ENCODE results near the gene SENP2. TPM values are rescaled to one million over a fixed set of nuclear protein-coding genes. Genes with fewer than 3 reads are reported as not detected.

SENP2 gene
- total RNA-seq, 1 experiment from 2014 or later, result 52.4 TPM

DNA sequence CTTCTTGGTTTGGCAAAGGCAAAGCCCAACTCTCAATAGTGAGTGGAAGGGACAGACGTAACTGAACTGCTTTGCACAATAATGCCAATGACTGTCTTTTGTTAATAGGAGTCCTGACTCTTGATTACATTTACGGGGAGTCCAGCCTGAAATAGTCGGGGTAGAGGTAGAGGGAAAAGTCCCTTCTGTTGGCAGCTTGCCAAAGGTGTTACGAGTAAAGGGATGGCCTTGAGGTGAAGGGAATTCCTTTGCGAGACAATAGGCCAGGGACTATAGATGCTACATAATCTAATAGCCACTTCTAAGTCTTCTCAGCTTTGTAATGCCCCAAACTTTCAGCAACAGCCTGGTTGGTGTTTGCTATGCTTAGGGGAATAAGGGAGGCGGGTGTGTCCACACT, 2.2 kb upstream of the SENP2 start:
- TF ChIP-seq, protein P1, sequence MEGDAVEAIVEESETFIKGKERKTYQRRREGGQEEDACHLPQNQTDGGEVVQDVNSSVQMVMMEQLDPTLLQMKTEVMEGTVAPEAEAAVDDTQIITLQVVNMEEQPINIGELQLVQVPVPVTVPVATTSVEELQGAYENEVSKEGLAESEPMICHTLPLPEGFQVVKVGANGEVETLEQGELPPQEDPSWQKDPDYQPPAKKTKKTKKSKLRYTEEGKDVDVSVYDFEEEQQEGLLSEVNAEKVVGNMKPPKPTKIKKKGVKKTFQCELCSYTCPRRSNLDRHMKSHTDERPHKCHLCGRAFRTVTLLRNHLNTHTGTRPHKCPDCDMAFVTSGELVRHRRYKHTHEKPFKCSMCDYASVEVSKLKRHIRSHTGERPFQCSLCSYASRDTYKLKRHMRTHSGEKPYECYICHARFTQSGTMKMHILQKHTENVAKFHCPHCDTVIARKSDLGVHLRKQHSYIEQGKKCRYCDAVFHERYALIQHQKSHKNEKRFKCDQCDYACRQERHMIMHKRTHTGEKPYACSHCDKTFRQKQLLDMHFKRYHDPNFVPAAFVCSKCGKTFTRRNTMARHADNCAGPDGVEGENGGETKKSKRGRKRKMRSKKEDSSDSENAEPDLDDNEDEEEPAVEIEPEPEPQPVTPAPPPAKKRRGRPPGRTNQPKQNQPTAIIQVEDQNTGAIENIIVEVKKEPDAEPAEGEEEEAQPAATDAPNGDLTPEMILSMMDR (IDR thresholded peaks at IDR 0.05; ENCODE audit: insufficient read depth in 1 of 2, low read depth in 1 of 2, low read length in 1 of 2, severe bottlenecking in 1 of 2, unreplicated experiment in 1 of 2), result no peak
- Histone ChIP-seq H3K4me1 (no peaks in the 10 kb centered on the region; the same call in 1 of the 2 replicates), H3K4me3 (ENCODE audit: low read depth, low read length) (no peak overlapping the region), H3K9me3 (no peaks in the 10 kb centered on the region), H3K27me3 (replicated peaks; ENCODE audit: control insufficient read depth, insufficient read depth, low read length) (no peaks in the 10 kb centered on the region), H3K36me3 (ENCODE audit: control insufficient read depth, insufficient read depth, low read length) (no peaks in the 10 kb centered on the region)
- H3K27ac Mint-ChIP-seq (ENCODE audit: unreplicated experiment), result no peak overlapping the region
- H3K4me3 Mint-ChIP-seq (ENCODE audit: unreplicated experiment), result no peak overlapping the region
- H3K9me3 Mint-ChIP-seq (ENCODE audit: unreplicated experiment), result no peaks in the 10 kb centered on the region
- BruUV-seq (replicated peaks), result no TSS peak
- H3K36me3 Mint-ChIP-seq (ENCODE audit: insufficient read depth, unreplicated experiment), result peaks cover 15% of the 10 kb centered on the region
- ChIA-PET CTCF (interaction anchor here (1.2 kb wide), 1 partner anchor 24 kb away, joined by 3 read pairs; no protein-coding TSS in a partner anchor), POLR2A (no interaction called here)
- no peaks in the 10 kb centered on the region for H3K4me1 Mint-ChIP-seq (ENCODE audit: low read depth, unreplicated experiment)
- no peaks in the 10 kb centered on the region for H3K27me3 Mint-ChIP-seq (ENCODE audit: insufficient read depth, unreplicated experiment)
- intact Hi-C loops (cut with micrococcal nuclease; ENCODE audit: unreplicated experiment), result no loop called here
- DNase-seq, result no peak

DNA sequence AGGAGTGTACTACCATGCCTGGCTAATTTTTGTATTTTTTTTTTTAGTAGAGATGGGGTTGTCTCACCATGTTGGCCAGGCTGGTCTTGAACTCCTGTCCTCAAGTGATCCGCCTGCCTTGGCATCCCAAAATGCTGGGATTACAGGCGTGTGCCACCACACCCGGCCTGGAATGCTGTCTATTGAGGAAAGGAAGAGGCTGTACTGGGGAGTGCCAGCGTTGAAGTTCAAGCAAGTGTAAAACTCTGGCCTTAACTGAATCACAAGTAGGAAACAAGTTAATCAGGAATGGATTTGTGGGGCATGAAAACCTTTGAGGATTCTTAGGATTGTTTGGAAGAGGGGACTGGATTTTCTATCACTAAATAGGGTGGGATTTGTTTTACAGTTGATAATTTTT, 1.4 kb upstream of the SENP2 start:
- ChIA-PET POLR2A (interaction anchor here (0.7 kb wide), 1 partner anchor 85 kb away, joined by 3 read pairs; no protein-coding TSS in a partner anchor), CTCF (no interaction called here)
- no TSS peak for BruUV-seq (replicated peaks)
- H3K4me3 Mint-ChIP-seq (ENCODE audit: unreplicated experiment), result peak overlapping the region; percentile 95
- no peaks in the 10 kb centered on the region for H3K27me3 Mint-ChIP-seq (ENCODE audit: insufficient read depth, unreplicated experiment)
- Histone ChIP-seq H3K4me3 (ENCODE audit: low read depth, low read length) (no peak overlapping the region), H3K27me3 (replicated peaks; ENCODE audit: control insufficient read depth, insufficient read depth, low read length) (no peaks in the 10 kb centered on the region), H3K4me1 (no peaks in the 10 kb centered on the region; the same call in 1 of the 2 replicates), H3K9me3 (no peaks in the 10 kb centered on the region), H3K36me3 (ENCODE audit: control insufficient read depth, insufficient read depth, low read length) (no peaks in the 10 kb centered on the region)
- H3K36me3 Mint-ChIP-seq (ENCODE audit: insufficient read depth, unreplicated experiment), result peaks cover 15% of the 10 kb centered on the region
- intact Hi-C loops (cut with micrococcal nuclease; ENCODE audit: unreplicated experiment), result no loop called here
- no peaks in the 10 kb centered on the region for H3K4me1 Mint-ChIP-seq (ENCODE audit: low read depth, unreplicated experiment)
- TF ChIP-seq, protein P1 (IDR thresholded peaks at IDR 0.05; ENCODE audit: insufficient read depth in 1 of 2, low read depth in 1 of 2, low read length in 1 of 2, severe bottlenecking in 1 of 2, unreplicated experiment in 1 of 2), result no peak
- peak overlapping the region; percentile 99 for H3K27ac Mint-ChIP-seq (ENCODE audit: unreplicated experiment)
- no peak for DNase-seq
- no peaks in the 10 kb centered on the region for H3K9me3 Mint-ChIP-seq (ENCODE audit: unreplicated experiment)

DNA sequence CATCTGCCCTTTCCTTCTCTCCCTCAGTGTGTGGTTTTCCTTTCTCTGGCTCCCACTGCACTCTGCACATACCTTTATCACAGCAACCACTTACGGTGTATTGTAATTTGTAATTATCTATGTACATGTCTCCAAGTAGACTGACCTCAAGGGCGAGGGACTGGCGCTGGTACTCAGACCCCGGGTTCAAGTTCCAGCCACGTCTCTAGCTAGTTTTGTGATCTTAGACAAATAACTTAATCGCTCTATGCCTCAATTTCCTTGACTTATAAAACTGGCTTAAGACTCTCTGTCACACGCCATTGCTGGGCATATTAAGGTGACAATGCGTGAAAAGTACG, 607 bp upstream of the SENP2 start:
- Histone ChIP-seq H3K27me3 (replicated peaks; ENCODE audit: control insufficient read depth, insufficient read depth, low read length) (no peaks in the 10 kb centered on the region), H3K4me1 (no peaks in the 10 kb centered on the region; the same call in 1 of the 2 replicates), H3K4me3 (ENCODE audit: low read depth, low read length) (peak overlapping the region; percentile 51), H3K36me3 (ENCODE audit: control insufficient read depth, insufficient read depth, low read length) (no peaks in the 10 kb centered on the region), H3K9me3 (no peaks in the 10 kb centered on the region)
- TSS peak; percentile 98 for BruUV-seq (replicated peaks)
- Mint-ChIP-seq H3K9me3 (ENCODE audit: unreplicated experiment) (no peaks in the 10 kb centered on the region), H3K36me3 (ENCODE audit: insufficient read depth, unreplicated experiment) (peaks cover 15% of the 10 kb centered on the region), H3K27me3 (ENCODE audit: insufficient read depth, unreplicated experiment) (no peaks in the 10 kb centered on the region), H3K4me3 (ENCODE audit: unreplicated experiment) (peak overlapping the region; percentile 95), H3K27ac (ENCODE audit: unreplicated experiment) (peak overlapping the region; percentile 99), H3K4me1 (ENCODE audit: low read depth, unreplicated experiment) (no peaks in the 10 kb centered on the region)
- ChIA-PET CTCF (interaction anchor here (0.6 to 1.8 kb wide), 7 partner anchors 10 to 124 kb away, joined by 3 to 13 read pairs (median 4); no protein-coding TSS in a partner anchor), POLR2A (interaction anchor here (0.5 to 1.5 kb wide), 21 partner anchors 8 to 1554 kb away, joined by 3 to 8 read pairs (median 4); partner anchors contain the start of genes LIPH, RPL39L and TRA2B)
- intact Hi-C loops (cut with micrococcal nuclease; ENCODE audit: unreplicated experiment), result no loop called here
- DNase-seq, result no peak
- TF ChIP-seq, protein P1 (IDR thresholded peaks at IDR 0.05; ENCODE audit: insufficient read depth in 1 of 2, low read depth in 1 of 2, low read length in 1 of 2, severe bottlenecking in 1 of 2, unreplicated experiment in 1 of 2), result no peak
